Sigmoid colon (tissue), 7 donors: ENCODE results near the gene NID1. TPM values are rescaled to one million over a fixed set of nuclear protein-coding genes. Genes with fewer than 3 reads are reported as not detected.

Experiments used
- DNase-seq: peaks from one replicate; pipeline ENCODE4 v3.0.0-alpha.2; 2019
- H3K27ac ChIP-seq, 4 donors: fragments of 200-600 bp; sonication (generic); one replicate each; pipeline ENCODE4 v1.5.1; 2016 to 2019; ENCODE audit warnings: mild to moderate bottlenecking in 1 of 4
- H3K27me3 ChIP-seq, 3 donors: fragments of 200-600 bp; sonication (generic); one replicate each; pipeline ENCODE4 v1.5.1; 2019; ENCODE audit warnings: mild to moderate bottlenecking in 1 of 3
- H3K36me3 ChIP-seq, 4 donors: fragments of 200-600 bp; sonication (generic); one replicate each; pipeline ENCODE4 v1.5.1; 2016 to 2019
- H3K4me1 ChIP-seq, 4 donors: fragments of 200-600 bp; sonication (generic); one replicate each; pipeline ENCODE4 v1.5.1; 2017 to 2019
- H3K4me3 ChIP-seq, 4 donors: fragments of 200-600 bp; sonication (generic); one replicate each; pipeline ENCODE4 v1.5.1; 2017 to 2019; ENCODE audit warnings: mild to moderate bottlenecking in 2 of 4, moderate library complexity in 1 of 4
- H3K9me3 ChIP-seq, 4 donors: fragments of 200-600 bp in 3 of 4; sonication (generic) in 3 of 4; one replicate each; pipeline versions ENCODE4 v1.5.1 to v1.6.1; 2013 to 2019
- CTCF ChIP-seq, 4 experiments: fragments of 450-650 bp in 3 of 4; fragments of 200-600 bp in 1 of 4; IDR thresholded peaks; one replicate each; pipeline ENCODE4 v1.5.1; 2016 to 2019; ENCODE audit warnings: antibody characterized with exemption in 4 of 4, mild to moderate bottlenecking in 3 of 4, moderate library complexity in 2 of 4
- EP300 ChIP-seq, 4 donors: sonication (generic); formaldehyde crosslinking; IDR thresholded peaks; one replicate each; pipeline ENCODE4 v1.6.1; 2017; ENCODE audit warnings: antibody characterized with exemption in 4 of 4
- POLR2A ChIP-seq, 2 donors: fragments of 450-650 bp; IDR thresholded peaks; one replicate each; pipeline ENCODE4 v1.6.1; 2016; ENCODE audit warnings: antibody characterized with exemption in 2 of 2, mild to moderate bottlenecking in 2 of 2, moderate library complexity in 2 of 2
- POLR2AphosphoS5 ChIP-seq, 4 donors: sonication (generic); formaldehyde crosslinking; IDR thresholded peaks; one replicate each; pipeline ENCODE4 v1.6.1; 2017; ENCODE audit warnings: antibody characterized with exemption in 4 of 4
- WGBS, 2 donors: extraction: QIAGEN DNeasy Blood & Tissue Kit; methylation state at CpG; one replicate each; pipeline ENCODE4 v1.1.7; 2013; 5-methylcytosine and 5-hydroxymethylcytosine counted together
- intact Hi-C: fragments of 100-400 bp; cut with DNase I; formaldehyde crosslinking; loops from one replicate; pipeline ENCODE4 v1.15.1; 2023
- polyA plus RNA-seq, 3 donors: library from polyadenylated mRNA; stranded (reverse); fragments of 200-250 nt; gene quantifications; one replicate each; pipeline ENCODE4 v1.2.3, GENCODE V29; 2013
- total RNA-seq, 4 donors: library from RNA; depleted of rRNA; stranded (reverse); fragments of >200 nt; gene quantifications; one replicate each; pipeline ENCODE4 v1.1.0, GENCODE V29; 2016
- donor health status: healthy with polysubstance abuse.
- donor health status: Bipolar disorder and iron deficiency.
- donor health status: healthy.

Gene NID1
- total and polyA plus RNA-seq, 7 donors, result 3.9 to 242 (median 136) TPM

- intact Hi-C loops, result loop anchor here (10.0 kb wide), 1 partner anchor 54 kb away; no protein-coding TSS in a partner anchor
- no peaks in the 10 kb centered on the region for H3K9me3 ChIP-seq
- TF ChIP-seq POLR2AphosphoS5 (IDR thresholded peaks at IDR 0.05) (no peak), EP300 (IDR thresholded peaks at IDR 0.05) (no peak), POLR2A (IDR thresholded peaks at IDR 0.05) (no peak), CTCF (IDR thresholded peaks at IDR 0.05) (no peak)
- 67 to 84% methylated on average over 6 of the region's 6 CpGs for WGBS, 2 donors
- no peaks in the 10 kb centered on the region for H3K27me3 ChIP-seq
- H3K4me3 ChIP-seq, result no peak overlapping the region
- peak overlapping the region; percentile 19 to 71 (median 58) for H3K27ac ChIP-seq
- H3K4me1 ChIP-seq, result peaks cover 0 to 9% (median 3%) of the 10 kb centered on the region in 4 donors
- DNase-seq, result no peak
- H3K36me3 ChIP-seq, result peaks cover 10 to 98% (median 22%) of the 10 kb centered on the region in 4 donors
These were observed 64.1 kb downstream of the NID1 start for GRCh38 chr1:236000781-236001180.

GRCh38 chr1:235999259-235999925, 65.5 kb downstream of the NID1 start:
- peaks cover 10 to 100% (median 28%) of the 10 kb centered on the region in 4 donors for H3K36me3 ChIP-seq
- WGBS, 2 donors, result 59 to 77% methylated on average over 8 of the region's 8 CpGs

GRCh38 chr1:235998812-235999211, 66.1 kb downstream of the NID1 start:
- 67 to 79% methylated on average over 6 of the region's 6 CpGs for WGBS, 2 donors
- DNase-seq, result no peak
- TF ChIP-seq POLR2A (IDR thresholded peaks at IDR 0.05) (no peak), POLR2AphosphoS5 (IDR thresholded peaks at IDR 0.05) (no peak), EP300 (IDR thresholded peaks at IDR 0.05) (no peak), CTCF (IDR thresholded peaks at IDR 0.05) (no peak)
- no peak overlapping the region for H3K4me3 ChIP-seq
- peaks cover 10 to 100% (median 31%) of the 10 kb centered on the region in 4 donors for H3K36me3 ChIP-seq
- intact Hi-C loops, result no loop called here
- no peaks in the 10 kb centered on the region for H3K9me3 ChIP-seq
- no peaks in the 10 kb centered on the region for H3K27me3 ChIP-seq
- H3K27ac ChIP-seq, result peak overlapping the region; percentile 13 to 46 (median 43)
- H3K4me1 ChIP-seq, result peaks cover 0 to 9% (median 3%) of the 10 kb centered on the region in 4 donors

More at GRCh38 chr1:235999259-235999925, 65.5 kb downstream of the NID1 start:
- H3K4me1 ChIP-seq, result peaks cover 0 to 9% (median 3%) of the 10 kb centered on the region in 4 donors
- no peaks in the 10 kb centered on the region for H3K9me3 ChIP-seq
- H3K4me3 ChIP-seq, result no peak overlapping the region
- DNase-seq, result no peak
- intact Hi-C loops, result no loop called here
- H3K27ac ChIP-seq, result peak overlapping the region; percentile 13 to 50 (median 43)
- H3K27me3 ChIP-seq, result no peaks in the 10 kb centered on the region
- TF ChIP-seq POLR2AphosphoS5 (IDR thresholded peaks at IDR 0.05) (peak in 2 of 4 donors; percentile 6 to 33), POLR2A (IDR thresholded peaks at IDR 0.05) (no peak)

- TF ChIP-seq CTCF (IDR thresholded peaks at IDR 0.05) (no peak), POLR2AphosphoS5 (IDR thresholded peaks at IDR 0.05) (peak in 1 of 4 donors; percentile 25), EP300 (IDR thresholded peaks at IDR 0.05) (no peak)
- WGBS, 2 donors, result 93% methylated on average over 5 of the region's 5 CpGs
- no peak overlapping the region for H3K4me3 ChIP-seq
- H3K27ac ChIP-seq, result no peak overlapping the region
- H3K27me3 ChIP-seq, result no peaks in the 10 kb centered on the region
- H3K9me3 ChIP-seq, result no peaks in the 10 kb centered on the region
- intact Hi-C loops, result no loop called here
- peaks cover 19 to 100% (median 40%) of the 10 kb centered on the region in 4 donors for H3K36me3 ChIP-seq
- peaks cover 0 to 9% (median 3%) of the 10 kb centered on the region in 4 donors for H3K4me1 ChIP-seq
- DNase-seq, result no peak
These were observed 67.0 kb downstream of the NID1 start for GRCh38 chr1:235997931-235998330.

- no peak overlapping the region for H3K4me3 ChIP-seq
- intact Hi-C loops, result no loop called here
- H3K36me3 ChIP-seq, result peaks cover 26 to 100% (median 48%) of the 10 kb centered on the region in 4 donors
- DNase-seq, result no peak
- no peaks in the 10 kb centered on the region for H3K9me3 ChIP-seq
- H3K27me3 ChIP-seq, result no peaks in the 10 kb centered on the region
- TF ChIP-seq POLR2A (IDR thresholded peaks at IDR 0.05), result no peak
- no peak for TF ChIP-seq POLR2AphosphoS5 (IDR thresholded peaks at IDR 0.05)
- TF ChIP-seq EP300 (IDR thresholded peaks at IDR 0.05), result no peak
- TF ChIP-seq CTCF (IDR thresholded peaks at IDR 0.05), result no peak
- 79 to 86% methylated on average over 5 of the region's 5 CpGs for WGBS, 2 donors
- H3K4me1 ChIP-seq, result peaks cover 0 to 5% (median 3%) of the 10 kb centered on the region in 4 donors
- H3K27ac ChIP-seq, result no peak overlapping the region
These were observed 67.8 kb downstream of the NID1 start for GRCh38 chr1:235997049-235997448.
